ENCODE measurements around the gene PDE8B. TPM values are rescaled to one million over a fixed set of nuclear protein-coding genes. Genes with fewer than 3 reads are reported as not detected.

Gene PDE8B
- total RNA-seq, 1 experiment from 2014 or later = not detected

- ChIA-PET CTCF (no interaction called here), POLR2A (ENCODE audit: unreplicated experiment) (no interaction called here)
- H3K9me3 ChIP-seq (ENCODE audit: low read length) = no peaks in the 10 kb centered on the region
- no TSS peak for BruUV-seq (replicated peaks)
- H2AFZ ChIP-seq (ENCODE audit: low read length) = no peak overlapping the region
- intact Hi-C loops (cut with micrococcal nuclease) = no loop called here
- no peaks in the 10 kb centered on the region for H3K4me1 ChIP-seq (ENCODE audit: insufficient read depth, low read length)
- no peak overlapping the region for H3K4me3 ChIP-seq (ENCODE audit: low read length)
- no peaks in the 10 kb centered on the region for H3K9me2 ChIP-seq (replicated peaks; ENCODE audit: low read length)
- no peak overlapping the region for H3K9ac ChIP-seq (ENCODE audit: low read length)
- H3K4me2 ChIP-seq (ENCODE audit: low read length) = no peak overlapping the region
- H3K27ac ChIP-seq (ENCODE audit: low read length) = no peak overlapping the region
- H3K79me2 ChIP-seq (ENCODE audit: low read length) = no peaks in the 10 kb centered on the region
- TF ChIP-seq CTCF (conservative IDR thresholded peaks at IDR 0.05; ENCODE audit: low read depth, low read length) (no peak), EZH2 (IDR thresholded peaks at IDR 0.05; ENCODE audit: low read length, unreplicated experiment) (no peak), EZH2phosphoT487 (IDR thresholded peaks at IDR 0.05; ENCODE audit: borderline replicate concordance, low read length) (no peak)
- ATAC-seq = no peak
- H3K36me3 ChIP-seq (ENCODE audit: low read depth, low read length) = no peaks in the 10 kb centered on the region
- no peaks in the 10 kb centered on the region for H3K27me3 ChIP-seq (ENCODE audit: low read length)
- no peaks in the 10 kb centered on the region for H3F3A ChIP-seq (ENCODE audit: low read length, unreplicated experiment)
- no peaks in the 10 kb centered on the region for H4K20me1 ChIP-seq (ENCODE audit: low read length)
- DNase-seq = no peak
Observed at GRCh38 chr5:77194762-77195161, 15.7 kb upstream of the PDE8B start.

GRCh38 chr5:77197840-77198554 is 12.5 kb upstream of the PDE8B start:
- Histone ChIP-seq H3K27me3 (ENCODE audit: low read length) (no peaks in the 10 kb centered on the region), H3K9ac (ENCODE audit: low read length) (no peak overlapping the region), H3K4me3 (ENCODE audit: low read length) (no peak overlapping the region), H3K9me3 (ENCODE audit: low read length) (no peaks in the 10 kb centered on the region), H3K4me1 (ENCODE audit: insufficient read depth, low read length) (no peaks in the 10 kb centered on the region), H3K27ac (ENCODE audit: low read length) (no peak overlapping the region), H3K79me2 (ENCODE audit: low read length) (no peaks in the 10 kb centered on the region), H3F3A (ENCODE audit: low read length, unreplicated experiment) (no peaks in the 10 kb centered on the region), H4K20me1 (ENCODE audit: low read length) (no peaks in the 10 kb centered on the region), H3K9me2 (replicated peaks; ENCODE audit: low read length) (no peaks in the 10 kb centered on the region), H3K4me2 (ENCODE audit: low read length) (no peak overlapping the region), H2AFZ (ENCODE audit: low read length) (no peak overlapping the region), H3K36me3 (ENCODE audit: low read depth, low read length) (no peaks in the 10 kb centered on the region)
- TF ChIP-seq CTCF (conservative IDR thresholded peaks at IDR 0.05; ENCODE audit: low read depth, low read length) (no peak), EZH2 (IDR thresholded peaks at IDR 0.05; ENCODE audit: low read length, unreplicated experiment) (no peak), EZH2phosphoT487 (IDR thresholded peaks at IDR 0.05; ENCODE audit: borderline replicate concordance, low read length) (no peak)
- no TSS peak for BruUV-seq (replicated peaks)
- no peak for DNase-seq
- ATAC-seq = no peak
- CTCF ChIA-PET = no interaction called here
- intact Hi-C loops (cut with micrococcal nuclease) = no loop called here
- POLR2A ChIA-PET (ENCODE audit: unreplicated experiment) = no interaction called here

- POLR2A ChIA-PET (ENCODE audit: unreplicated experiment) = no interaction called here
- CTCF ChIA-PET = no interaction called here
- Histone ChIP-seq H3K9me2 (replicated peaks; ENCODE audit: low read length) (no peaks in the 10 kb centered on the region), H3K9me3 (ENCODE audit: low read length) (no peaks in the 10 kb centered on the region), H3K4me2 (ENCODE audit: low read length) (no peak overlapping the region), H3K4me3 (ENCODE audit: low read length) (no peak overlapping the region), H3K9ac (ENCODE audit: low read length) (no peak overlapping the region), H2AFZ (ENCODE audit: low read length) (no peak overlapping the region), H3K27me3 (ENCODE audit: low read length) (no peaks in the 10 kb centered on the region), H3K36me3 (ENCODE audit: low read depth, low read length) (no peaks in the 10 kb centered on the region), H3K79me2 (ENCODE audit: low read length) (no peaks in the 10 kb centered on the region), H3K4me1 (ENCODE audit: insufficient read depth, low read length) (no peaks in the 10 kb centered on the region), H4K20me1 (ENCODE audit: low read length) (no peaks in the 10 kb centered on the region), H3K27ac (ENCODE audit: low read length) (no peak overlapping the region), H3F3A (ENCODE audit: low read length, unreplicated experiment) (no peaks in the 10 kb centered on the region)
- DNase-seq (no peak), ATAC-seq (no peak)
- BruUV-seq (replicated peaks) = no TSS peak
- TF ChIP-seq EZH2phosphoT487 (IDR thresholded peaks at IDR 0.05; ENCODE audit: borderline replicate concordance, low read length) = no peak
- TF ChIP-seq CTCF (conservative IDR thresholded peaks at IDR 0.05; ENCODE audit: low read depth, low read length) = no peak
- no peak for TF ChIP-seq EZH2 (IDR thresholded peaks at IDR 0.05; ENCODE audit: low read length, unreplicated experiment)
- intact Hi-C loops (cut with micrococcal nuclease) = no loop called here
Observed at GRCh38 chr5:77200663-77201062, 9.8 kb upstream of the PDE8B start.
